Measurements from ENCODE around the gene PRXL2B. TPM values are rescaled to one million over a fixed set of nuclear protein-coding genes. Genes with fewer than 3 reads are reported as not detected.

PRXL2B gene, protein sequence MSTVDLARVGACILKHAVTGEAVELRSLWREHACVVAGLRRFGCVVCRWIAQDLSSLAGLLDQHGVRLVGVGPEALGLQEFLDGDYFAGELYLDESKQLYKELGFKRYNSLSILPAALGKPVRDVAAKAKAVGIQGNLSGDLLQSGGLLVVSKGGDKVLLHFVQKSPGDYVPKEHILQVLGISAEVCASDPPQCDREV
- 13.0 TPM for polyA plus RNA-seq (2013)

DNA sequence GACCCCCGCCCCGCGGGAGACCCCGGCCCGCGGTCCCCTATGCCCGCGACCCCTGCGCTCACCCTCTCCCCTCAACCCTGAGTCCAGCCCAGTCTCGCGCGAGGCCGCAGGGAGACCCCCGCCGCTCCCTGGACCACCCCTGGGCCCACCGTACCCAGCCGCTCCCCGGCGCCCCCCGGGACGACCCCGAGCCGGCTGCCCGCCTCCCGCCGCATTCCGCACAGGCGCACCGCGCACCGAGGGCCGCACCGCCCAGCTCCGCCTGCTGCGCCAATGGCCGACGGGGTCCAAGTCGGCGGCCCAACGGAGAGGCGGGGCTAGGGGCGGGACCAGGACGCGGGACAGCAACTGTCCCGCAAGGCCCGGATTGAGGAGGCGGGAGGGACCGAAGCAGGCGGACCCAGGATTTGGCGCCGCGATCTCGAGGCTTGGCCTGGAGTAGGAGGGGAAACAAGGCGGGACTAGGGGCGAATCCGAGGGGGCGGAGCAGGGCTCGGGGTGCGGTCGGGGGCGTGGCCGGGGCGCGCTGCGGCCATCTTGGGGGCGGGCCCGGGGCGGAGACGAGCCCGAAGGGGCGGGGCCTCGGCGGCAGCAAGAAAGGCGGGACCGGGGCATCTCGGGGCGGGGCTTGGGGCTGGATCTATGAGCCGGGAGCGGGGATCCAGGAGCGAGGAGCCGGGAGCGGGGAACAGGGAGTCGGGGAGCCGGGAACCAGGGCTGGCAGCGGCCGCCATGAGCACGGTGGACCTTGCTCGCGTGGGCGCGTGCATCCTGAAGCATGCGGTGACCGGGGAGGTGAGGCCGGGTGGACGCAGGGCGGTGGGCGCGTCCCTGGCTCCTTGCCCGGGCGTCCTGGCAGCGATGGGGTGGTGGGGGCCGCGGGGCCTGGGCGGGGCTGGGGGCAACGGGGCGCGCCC lies at the start of gene PRXL2B:
TSS of gene PRXL2B (plus strand) at position 624 of the 917 bp plus-strand sequence. CDS start at position 733, 109 bp downstream.
- 0% methylated on average over 68 of the region's 107 CpGs for WGBS (ENCODE audit: insufficient coverage)
- peak within 1 kb of the TSS; percentile 83 to 93 for H3K27ac ChIP-seq (ENCODE audit: insufficient read depth in 1 of 2, low read depth in 1 of 2, low read length in 2 of 2, poor library complexity in 1 of 2, severe bottlenecking in 2 of 2)
- ChIA-PET CTCF (interaction anchor here (0.6 to 4.8 kb wide), 8 partner anchors 8 to 52 kb away, joined by 3 to 30 read pairs (median 6); partner anchors contain the start of gene TNFRSF14), POLR2A (interaction anchor here (0.7 to 2.4 kb wide), 4 partner anchors 28 to 1183 kb away, joined by 3 to 51 read pairs (median 5); partner anchors contain the start of genes PANK4 and TNFRSF14)
- DNase-seq = peak; percentile 97 to 98 (median 98)
- H3K36me3 ChIP-seq (ENCODE audit: control insufficient read depth in 4 of 4, insufficient read depth in 4 of 4, low read length in 3 of 4) = peaks cover 0 to 13% (median 5%) of the 10 kb centered on the region in 4 experiments
- peak within 1 kb of the TSS; percentile 52 to 86 (median 74) for H3K4me3 ChIP-seq (ENCODE audit: control insufficient read depth in 1 of 7, extremely low read depth in 1 of 7, insufficient read depth in 4 of 7, low read depth in 2 of 7, low read length in 6 of 7)
- H3K4me1 ChIP-seq (ENCODE audit: control extremely low read depth in 1 of 4, control insufficient read depth in 4 of 4, insufficient read depth in 4 of 4, low read length in 3 of 4) = peaks cover 4 to 44% (median 37%) of the 10 kb centered on the region in 4 experiments
- no peaks in the 10 kb centered on the region for H3K27me3 ChIP-seq (replicated peaks in 2 of 5; ENCODE audit: control insufficient read depth in 4 of 5, insufficient read depth in 5 of 5, low read length in 4 of 5)
- no peaks in the 10 kb centered on the region for H3K9me3 ChIP-seq (ENCODE audit: control extremely low read depth in 1 of 5, control insufficient read depth in 4 of 5, insufficient read depth in 2 of 5, low read depth in 1 of 5, low read length in 4 of 5)

DNA sequence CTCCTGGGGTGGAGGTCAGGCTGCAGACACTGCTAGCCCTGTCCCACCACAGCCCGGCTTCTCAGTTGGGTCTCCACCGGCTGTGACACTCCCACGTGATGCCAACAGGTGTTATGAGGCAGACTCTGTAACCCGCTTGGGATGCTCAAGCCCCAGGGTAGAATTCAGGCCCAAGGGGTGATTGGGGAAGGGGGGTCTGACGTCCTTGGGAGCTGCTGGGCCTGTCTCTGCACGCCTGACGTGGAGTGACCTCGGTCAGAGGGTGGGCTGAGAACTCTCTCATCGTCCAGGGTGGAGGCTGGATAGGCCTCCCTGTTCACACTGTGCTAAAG lies 48.8 kb upstream of the PRXL2B start:
- CTCF ChIA-PET = no interaction called here

DNA sequence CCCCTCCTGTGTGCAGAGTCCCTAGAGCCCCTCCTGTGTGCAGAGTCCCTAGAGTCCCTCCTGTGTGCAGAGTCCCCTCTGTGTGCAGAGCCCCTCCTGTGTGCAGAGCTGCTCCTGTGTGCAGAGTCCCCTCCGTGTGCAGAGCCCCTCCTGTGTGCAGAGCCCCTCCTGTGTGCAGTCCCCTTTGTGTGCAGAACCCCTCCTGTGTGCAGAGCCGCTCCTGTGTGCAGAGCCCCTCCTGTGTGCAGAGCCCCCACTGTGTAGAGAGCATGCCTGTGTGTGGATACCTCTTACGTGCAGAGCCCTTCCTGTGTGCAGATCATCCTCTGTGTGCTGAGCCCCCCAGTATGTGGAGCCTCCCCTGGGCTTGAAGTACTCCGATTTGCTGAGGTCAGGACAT lies 48.2 kb upstream of the PRXL2B start:
- CTCF ChIA-PET = interaction anchor here (1.6 to 3.1 kb wide), 2 partner anchors 8 to 10 kb away, joined by 4 to 11 read pairs; partner anchors contain the start of gene HES5
- no peak overlapping the region for H3K27ac ChIP-seq (ENCODE audit: insufficient read depth in 1 of 2, low read depth in 1 of 2, low read length in 2 of 2, poor library complexity in 1 of 2, severe bottlenecking in 2 of 2)
- H3K9me3 ChIP-seq (ENCODE audit: control extremely low read depth in 1 of 5, control insufficient read depth in 4 of 5, insufficient read depth in 2 of 5, low read depth in 1 of 5, low read length in 4 of 5) = no peaks in the 10 kb centered on the region
- POLR2A ChIA-PET = no interaction called here
- H3K27me3 ChIP-seq (replicated peaks in 2 of 5; ENCODE audit: control insufficient read depth in 4 of 5, insufficient read depth in 5 of 5, low read length in 4 of 5) = peaks cover 0 to 53% (median 2%) of the 10 kb centered on the region in 5 experiments
- no peaks in the 10 kb centered on the region for H3K36me3 ChIP-seq (ENCODE audit: control insufficient read depth in 4 of 4, insufficient read depth in 4 of 4, low read length in 3 of 4)
- WGBS (ENCODE audit: insufficient coverage) = 98% methylated on average over 4 of the region's 4 CpGs
- DNase-seq = no peak
- no peak overlapping the region for H3K4me3 ChIP-seq (ENCODE audit: control insufficient read depth in 1 of 7, extremely low read depth in 1 of 7, insufficient read depth in 4 of 7, low read depth in 2 of 7, low read length in 6 of 7)
- H3K4me1 ChIP-seq (ENCODE audit: control extremely low read depth in 1 of 4, control insufficient read depth in 4 of 4, insufficient read depth in 4 of 4, low read length in 3 of 4) = peaks cover 0 to 26% (median 19%) of the 10 kb centered on the region in 4 experiments

More for the DNA sequence above, 48.8 kb upstream of the PRXL2B start:
- POLR2A ChIA-PET = no interaction called here
- Histone ChIP-seq H3K27me3 (replicated peaks in 2 of 5; ENCODE audit: control insufficient read depth in 4 of 5, insufficient read depth in 5 of 5, low read length in 4 of 5) (peaks cover 0 to 59% (median 2%) of the 10 kb centered on the region in 5 experiments), H3K36me3 (ENCODE audit: control insufficient read depth in 4 of 4, insufficient read depth in 4 of 4, low read length in 3 of 4) (no peaks in the 10 kb centered on the region), H3K4me1 (ENCODE audit: control extremely low read depth in 1 of 4, control insufficient read depth in 4 of 4, insufficient read depth in 4 of 4, low read length in 3 of 4) (peaks cover 0 to 21% (median 13%) of the 10 kb centered on the region in 4 experiments), H3K9me3 (ENCODE audit: control extremely low read depth in 1 of 5, control insufficient read depth in 4 of 5, insufficient read depth in 2 of 5, low read depth in 1 of 5, low read length in 4 of 5) (no peaks in the 10 kb centered on the region), H3K27ac (ENCODE audit: insufficient read depth in 1 of 2, low read depth in 1 of 2, low read length in 2 of 2, poor library complexity in 1 of 2, severe bottlenecking in 2 of 2) (no peak overlapping the region), H3K4me3 (ENCODE audit: control insufficient read depth in 1 of 7, extremely low read depth in 1 of 7, insufficient read depth in 4 of 7, low read depth in 2 of 7, low read length in 6 of 7) (no peak overlapping the region)
- no peak for DNase-seq
- 94% methylated on average over 9 of the region's 9 CpGs for WGBS (ENCODE audit: insufficient coverage)

DNA sequence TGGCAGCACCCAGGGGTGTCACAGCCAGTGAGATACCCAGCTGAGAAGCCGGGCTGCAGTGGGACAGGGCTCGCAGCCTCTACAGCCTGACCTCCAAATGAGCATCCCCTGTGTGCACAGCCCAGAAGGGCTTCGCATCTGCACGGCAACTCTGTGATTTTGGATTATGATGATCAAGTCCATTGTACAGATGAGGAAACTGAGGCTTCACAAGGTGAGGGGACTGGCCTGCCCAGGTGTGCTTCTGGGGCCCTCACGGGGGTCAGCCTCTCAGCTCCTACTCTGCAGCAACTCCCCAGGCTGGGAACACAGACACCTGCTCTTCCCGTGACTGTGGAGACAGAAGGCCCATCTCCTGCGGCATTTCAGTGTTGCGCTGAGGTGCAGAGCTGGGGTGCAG lies 47.7 kb upstream of the PRXL2B start:
- H3K27ac ChIP-seq (ENCODE audit: insufficient read depth in 1 of 2, low read depth in 1 of 2, low read length in 2 of 2, poor library complexity in 1 of 2, severe bottlenecking in 2 of 2) = no peak overlapping the region
- ChIA-PET CTCF (interaction anchor here (1.2 to 3.1 kb wide), 3 partner anchors 8 to 13 kb away, joined by 3 to 11 read pairs (median 4); partner anchors contain the start of genes HES5 and PANK4), POLR2A (no interaction called here)
- no peaks in the 10 kb centered on the region for H3K9me3 ChIP-seq (ENCODE audit: control extremely low read depth in 1 of 5, control insufficient read depth in 4 of 5, insufficient read depth in 2 of 5, low read depth in 1 of 5, low read length in 4 of 5)
- WGBS (ENCODE audit: insufficient coverage) = 100% methylated on average over 8 of the region's 8 CpGs
- H3K27me3 ChIP-seq (replicated peaks in 2 of 5; ENCODE audit: control insufficient read depth in 4 of 5, insufficient read depth in 5 of 5, low read length in 4 of 5) = peaks cover 0 to 53% (median 2%) of the 10 kb centered on the region in 5 experiments
- H3K4me1 ChIP-seq (ENCODE audit: control extremely low read depth in 1 of 4, control insufficient read depth in 4 of 4, insufficient read depth in 4 of 4, low read length in 3 of 4) = peaks cover 0 to 31% (median 24%) of the 10 kb centered on the region in 4 experiments
- DNase-seq = no peak
- H3K36me3 ChIP-seq (ENCODE audit: control insufficient read depth in 4 of 4, insufficient read depth in 4 of 4, low read length in 3 of 4) = no peaks in the 10 kb centered on the region
- H3K4me3 ChIP-seq (ENCODE audit: control insufficient read depth in 1 of 7, extremely low read depth in 1 of 7, insufficient read depth in 4 of 7, low read depth in 2 of 7, low read length in 6 of 7) = no peak overlapping the region

DNA sequence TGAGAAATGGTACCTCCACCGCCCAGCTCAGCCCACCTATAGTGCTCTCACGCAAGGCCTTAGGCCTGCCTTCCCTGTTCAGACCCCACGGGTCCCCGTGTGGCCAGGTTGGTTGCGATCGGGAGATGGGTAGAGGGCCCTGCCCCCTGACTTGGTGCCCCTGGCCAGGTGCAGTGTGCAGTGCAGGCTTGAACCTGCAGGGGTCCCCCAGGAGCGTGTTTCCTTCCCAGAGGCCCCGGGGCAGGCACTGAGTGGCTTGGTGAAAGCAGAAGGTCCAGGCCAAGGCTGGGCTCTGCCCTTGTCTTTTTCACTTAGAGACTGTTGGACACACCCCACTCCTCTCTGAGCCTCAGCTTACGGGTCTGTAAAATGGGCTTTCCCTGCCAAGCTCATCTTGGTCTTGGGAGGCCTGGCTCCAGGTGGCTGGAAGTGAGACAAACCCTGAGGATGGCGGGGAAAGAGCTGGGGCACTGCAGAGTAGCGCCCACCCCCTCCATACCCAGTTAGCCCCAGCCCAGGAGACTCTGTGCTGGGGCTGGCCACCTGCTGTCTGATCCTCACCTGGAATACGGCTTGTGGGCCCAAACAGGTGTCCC lies 47.2 kb upstream of the PRXL2B start:
- peak in 1 of 3 donors; percentile 28 for DNase-seq
- Histone ChIP-seq H3K4me1 (ENCODE audit: control extremely low read depth in 1 of 4, control insufficient read depth in 4 of 4, insufficient read depth in 4 of 4, low read length in 3 of 4) (peaks cover 0 to 30% (median 27%) of the 10 kb centered on the region in 4 experiments), H3K4me3 (ENCODE audit: control insufficient read depth in 1 of 7, extremely low read depth in 1 of 7, insufficient read depth in 4 of 7, low read depth in 2 of 7, low read length in 6 of 7) (no peak overlapping the region), H3K27me3 (replicated peaks in 2 of 5; ENCODE audit: control insufficient read depth in 4 of 5, insufficient read depth in 5 of 5, low read length in 4 of 5) (peaks cover 0 to 53% (median 2%) of the 10 kb centered on the region in 5 experiments), H3K36me3 (ENCODE audit: control insufficient read depth in 4 of 4, insufficient read depth in 4 of 4, low read length in 3 of 4) (no peaks in the 10 kb centered on the region), H3K27ac (ENCODE audit: insufficient read depth in 1 of 2, low read depth in 1 of 2, low read length in 2 of 2, poor library complexity in 1 of 2, severe bottlenecking in 2 of 2) (no peak overlapping the region), H3K9me3 (ENCODE audit: control extremely low read depth in 1 of 5, control insufficient read depth in 4 of 5, insufficient read depth in 2 of 5, low read depth in 1 of 5, low read length in 4 of 5) (no peaks in the 10 kb centered on the region)
- CTCF ChIA-PET = interaction anchor here (1.2 to 3.1 kb wide), 3 partner anchors 9 to 14 kb away, joined by 3 to 11 read pairs (median 4); partner anchors contain the start of genes HES5 and PANK4
- POLR2A ChIA-PET = no interaction called here
- whole genome bisulfite sequencing (ENCODE audit: insufficient coverage) = 64% methylated on average over 7 of the region's 12 CpGs

DNA sequence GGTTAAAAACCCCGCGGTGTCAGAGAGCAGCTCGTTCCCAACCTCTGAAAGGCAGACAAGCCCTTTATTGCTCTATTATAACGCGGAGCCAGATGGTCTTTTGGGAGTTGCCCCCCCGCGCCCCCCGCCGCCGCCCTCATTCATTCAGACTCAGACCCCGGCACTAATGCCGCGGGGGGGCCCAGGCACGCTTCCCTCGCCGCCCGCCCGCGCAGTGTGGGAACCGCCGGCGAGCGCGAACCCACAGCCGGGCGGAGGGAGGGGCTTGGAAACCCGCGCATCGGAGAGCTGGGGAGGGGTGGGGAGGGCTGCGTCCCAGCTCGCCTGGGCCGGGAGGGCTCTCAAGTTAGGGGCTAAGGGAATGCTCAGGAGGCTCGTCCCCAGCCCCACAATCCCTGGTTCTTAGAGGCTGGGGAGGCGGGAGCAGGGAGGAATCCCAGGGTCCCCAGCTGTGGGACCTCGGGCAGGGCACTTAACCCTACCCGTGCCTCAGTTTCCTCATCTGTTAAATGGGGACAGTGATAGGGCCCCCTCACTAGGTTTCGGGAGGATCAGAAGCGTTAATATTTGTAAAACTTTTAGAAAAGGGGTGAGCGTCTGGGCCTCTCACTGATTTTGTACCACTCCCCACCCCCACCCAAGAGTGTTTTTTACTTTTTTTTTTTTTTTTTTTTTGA lies 45.6 kb upstream of the PRXL2B start:
- ChIA-PET POLR2A (interaction anchor here (0.6 to 0.8 kb wide), 2 partner anchors 15 to 32 kb away, joined by 3 read pairs; partner anchors contain the start of gene TNFRSF14), CTCF (interaction anchor here (3.1 kb wide), 1 partner anchor 10 kb away, joined by 11 read pairs; the partner anchor contains the start of gene HES5)
- 10% methylated on average over 19 of the region's 39 CpGs for WGBS (ENCODE audit: insufficient coverage)
- H3K9me3 ChIP-seq (ENCODE audit: control extremely low read depth in 1 of 5, control insufficient read depth in 4 of 5, insufficient read depth in 2 of 5, low read depth in 1 of 5, low read length in 4 of 5) = no peaks in the 10 kb centered on the region
- no peak overlapping the region for H3K27ac ChIP-seq (ENCODE audit: insufficient read depth in 1 of 2, low read depth in 1 of 2, low read length in 2 of 2, poor library complexity in 1 of 2, severe bottlenecking in 2 of 2)
- peaks cover 0 to 44% (median 2%) of the 10 kb centered on the region in 5 experiments for H3K27me3 ChIP-seq (replicated peaks in 2 of 5; ENCODE audit: control insufficient read depth in 4 of 5, insufficient read depth in 5 of 5, low read length in 4 of 5)
- H3K36me3 ChIP-seq (ENCODE audit: control insufficient read depth in 4 of 4, insufficient read depth in 4 of 4, low read length in 3 of 4) = no peaks in the 10 kb centered on the region
- no peak overlapping the region for H3K4me3 ChIP-seq (ENCODE audit: control insufficient read depth in 1 of 7, extremely low read depth in 1 of 7, insufficient read depth in 4 of 7, low read depth in 2 of 7, low read length in 6 of 7)
- H3K4me1 ChIP-seq (ENCODE audit: control extremely low read depth in 1 of 4, control insufficient read depth in 4 of 4, insufficient read depth in 4 of 4, low read length in 3 of 4) = peaks cover 0 to 33% (median 30%) of the 10 kb centered on the region in 4 experiments
- DNase-seq = peak in 1 of 3 donors; percentile 53

Data from common myeloid progenitor, CD34-positive (primary cell).